GM19193 (cell line): ENCODE data around the gene ANKRD29.

ENCODE experiments used
- POLR2A ChIP-seq: IDR thresholded peaks from 4 replicates; pipeline ENCODE4 v1.6.1; 2011; ENCODE audit not compliant: insufficient read depth, insufficient read length; ENCODE audit errors: extremely low read depth

The ANKRD29 gene

DNA sequence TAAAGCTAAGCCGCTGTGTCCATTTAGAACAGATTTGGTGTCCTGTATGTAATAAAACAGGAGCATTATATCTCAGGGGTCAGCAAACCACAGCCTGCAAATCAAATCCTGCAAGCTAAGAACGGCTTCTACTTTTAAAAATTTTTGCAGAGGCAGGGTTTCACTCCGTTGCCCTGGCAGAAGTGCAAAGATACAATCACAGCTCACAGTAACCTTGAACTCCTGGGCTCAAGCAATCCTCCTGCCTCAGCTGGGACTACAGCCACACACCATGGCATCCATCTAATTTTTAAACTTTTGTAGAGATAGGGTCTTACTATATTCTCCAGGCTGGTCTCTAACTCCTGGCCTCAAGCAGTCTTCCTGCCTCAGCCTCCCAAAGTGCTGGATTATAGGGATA is 47.8 kb downstream of the ANKRD29 start:
- no peak for TF ChIP-seq POLR2A

DNA sequence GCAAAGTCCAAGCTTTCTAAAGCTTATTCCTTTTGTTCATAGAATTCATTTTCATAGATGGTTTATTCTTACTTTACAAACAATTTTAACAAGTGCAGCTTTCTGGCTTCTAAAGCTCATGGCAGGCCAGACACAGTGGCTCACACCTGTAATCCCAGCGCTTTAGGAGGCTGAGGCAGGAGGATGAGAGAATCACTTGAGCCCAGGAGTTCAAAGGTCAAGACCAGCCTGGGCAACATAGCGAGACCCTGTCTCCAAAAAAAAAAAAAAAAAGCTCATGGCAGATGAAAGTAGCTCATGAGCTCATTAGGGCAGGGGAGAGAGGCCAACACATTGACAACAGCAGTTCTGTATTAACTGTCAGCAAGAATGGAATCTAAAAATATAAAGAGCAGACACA is 48.3 kb downstream of the ANKRD29 start:
- no peak for TF ChIP-seq POLR2A

DNA sequence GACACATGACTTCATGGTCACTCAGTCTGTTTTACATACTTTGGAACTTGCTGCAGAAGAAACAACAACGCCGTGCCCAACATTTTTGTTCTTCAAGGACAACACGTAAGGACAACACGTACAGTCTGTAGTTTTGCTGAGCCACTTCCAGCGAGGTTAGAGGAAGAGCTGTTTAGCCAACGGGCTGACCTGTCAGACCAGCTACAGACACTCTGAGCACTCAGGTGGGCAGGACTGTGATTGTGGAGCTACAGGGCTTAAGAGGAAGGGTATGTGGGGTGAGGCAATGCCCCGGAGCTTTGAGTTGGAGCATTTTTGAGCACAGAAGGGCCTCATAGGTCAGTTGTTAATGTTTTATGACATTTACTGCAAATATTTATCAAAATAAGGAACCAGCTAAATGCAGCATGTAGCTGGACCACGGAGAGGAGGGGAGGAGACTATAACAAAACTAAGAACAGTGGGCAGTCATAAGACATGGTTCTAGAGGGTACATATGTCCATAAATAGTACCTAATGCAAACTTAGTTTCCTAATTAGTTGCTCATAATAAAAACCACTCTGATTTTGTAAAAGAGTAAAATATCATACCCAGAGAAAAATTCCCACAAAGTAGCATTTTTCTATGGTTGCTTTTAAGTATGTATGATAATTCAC is 50.1 kb downstream of the ANKRD29 start:
- no peak for TF ChIP-seq POLR2A

DNA sequence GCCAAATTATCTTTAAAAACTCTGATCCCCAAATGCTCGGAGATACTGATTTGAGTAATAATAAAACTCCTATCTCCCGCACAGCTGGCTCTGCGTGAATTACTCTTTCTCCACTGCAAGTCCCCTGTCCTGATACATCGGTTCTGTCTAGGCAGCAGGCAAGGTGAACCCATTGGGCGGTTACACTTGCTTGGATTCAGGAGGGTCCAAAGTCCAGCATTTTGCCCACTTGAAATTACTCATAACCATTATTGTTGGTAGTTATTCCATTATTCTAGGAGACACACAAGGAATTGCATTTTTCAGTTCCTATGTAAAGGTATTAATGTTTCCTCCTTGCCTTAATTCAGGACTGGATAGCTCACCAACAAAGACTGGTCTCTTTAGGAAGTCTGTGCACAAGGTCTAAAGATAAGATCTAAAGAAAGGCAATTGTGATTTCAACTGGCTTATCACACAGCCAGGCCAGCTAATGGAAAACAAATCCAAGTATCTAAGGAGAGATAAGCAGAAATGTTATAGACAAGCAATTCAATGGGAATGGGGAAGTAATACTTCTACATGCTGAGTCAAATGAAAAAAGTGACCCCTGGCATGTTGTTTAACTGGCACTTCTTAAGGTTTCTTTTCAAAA is 53.2 kb downstream of the ANKRD29 start:
- no peak for TF ChIP-seq POLR2A

DNA sequence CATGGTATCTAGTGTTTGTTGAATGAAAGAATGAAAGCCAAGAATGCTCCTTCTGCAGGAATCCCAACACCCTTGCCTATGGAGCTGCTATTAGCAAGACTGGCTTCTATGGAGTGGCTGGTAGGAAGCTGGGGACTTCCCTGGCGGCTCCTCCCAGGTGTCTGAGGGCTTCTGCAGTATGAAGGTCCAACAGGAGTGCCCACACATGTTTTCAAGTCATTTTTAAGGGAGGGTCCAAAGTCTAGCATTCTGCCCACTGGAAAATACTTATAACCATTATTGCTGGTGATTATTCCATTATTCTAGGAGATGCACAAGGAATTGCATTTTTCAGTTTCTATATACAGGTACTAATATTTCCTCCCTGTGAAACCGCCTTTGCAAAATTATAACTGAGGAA is 54.5 kb downstream of the ANKRD29 start:
- no peak for TF ChIP-seq POLR2A

DNA sequence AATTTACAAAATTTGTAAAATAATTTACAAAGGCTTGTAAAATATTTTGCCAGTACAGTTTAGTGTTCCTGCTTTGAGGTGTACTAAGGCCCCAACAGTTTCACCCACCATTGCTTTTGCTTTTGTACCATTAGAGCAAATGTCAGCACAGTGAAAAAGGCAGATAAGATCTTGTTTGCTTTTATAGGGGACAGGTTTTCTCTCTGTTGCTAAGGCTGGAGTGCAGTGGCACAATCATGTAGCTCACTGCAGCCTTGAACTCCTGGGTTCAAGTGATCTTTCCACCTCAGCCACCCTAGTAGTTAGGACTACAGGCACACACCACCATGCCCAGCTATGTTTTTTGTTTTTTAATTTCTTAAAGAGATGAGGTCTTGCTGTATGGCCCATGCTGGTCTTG is 56.8 kb downstream of the ANKRD29 start:
- no peak for TF ChIP-seq POLR2A

DNA sequence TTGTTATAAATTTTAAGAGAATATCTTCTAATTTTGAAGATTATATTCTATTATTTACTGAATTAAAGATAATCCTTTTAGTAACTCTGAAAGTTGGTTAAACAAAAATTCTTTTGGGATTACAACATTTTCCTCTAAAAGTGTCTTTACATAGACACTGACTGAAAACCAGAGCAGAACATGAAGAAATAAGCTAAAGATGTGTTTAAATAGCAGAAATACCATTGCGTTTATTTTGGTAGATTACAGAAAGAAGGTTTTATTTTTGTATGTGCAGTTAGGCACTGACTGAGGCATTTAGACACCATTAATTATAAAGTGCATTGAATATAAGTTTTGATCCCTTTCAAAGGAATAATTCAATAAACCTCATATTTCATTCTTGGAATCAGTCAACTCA is 62.9 kb downstream of the ANKRD29 start:
- TF ChIP-seq POLR2A = no peak

DNA sequence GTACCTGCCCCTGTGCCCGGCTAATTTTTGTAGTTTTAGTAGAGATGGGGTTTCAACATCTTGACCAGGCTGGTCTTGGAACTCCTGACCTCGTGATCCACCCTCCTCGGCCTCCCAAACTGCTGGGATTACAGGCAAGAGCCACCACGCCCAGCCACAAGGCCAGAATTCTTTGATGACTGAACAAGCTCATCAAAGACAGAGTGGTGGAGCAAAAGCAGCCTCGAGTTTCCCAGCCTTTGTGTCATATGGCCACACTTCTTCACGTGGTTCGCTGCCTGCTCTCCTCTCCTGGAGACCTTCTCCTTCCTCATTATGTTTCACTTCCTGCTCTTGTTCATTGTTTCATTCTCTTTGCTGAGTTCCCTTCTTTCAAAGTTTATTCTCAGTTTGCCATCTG is 66.5 kb downstream of the ANKRD29 start:
- TF ChIP-seq POLR2A = no peak

DNA sequence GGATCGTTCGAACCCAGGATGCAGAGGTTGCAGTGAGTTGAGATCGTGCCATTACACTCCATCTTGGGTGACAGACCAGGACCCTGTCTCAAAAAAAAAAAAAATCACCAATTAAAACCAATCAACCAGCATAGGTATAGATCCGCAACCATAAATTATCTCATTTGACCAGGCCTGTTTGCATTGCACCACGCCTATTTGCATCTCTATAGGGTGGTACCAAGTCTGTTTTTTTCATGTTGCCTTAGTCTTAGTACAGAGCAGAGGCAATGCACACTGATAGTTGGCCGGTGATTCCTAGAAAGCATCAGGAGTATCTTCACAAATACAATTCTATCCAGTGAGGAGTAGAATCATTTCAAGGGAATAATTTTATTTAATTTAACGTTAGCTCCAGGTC is 67.1 kb downstream of the ANKRD29 start:
- no peak for TF ChIP-seq POLR2A

DNA sequence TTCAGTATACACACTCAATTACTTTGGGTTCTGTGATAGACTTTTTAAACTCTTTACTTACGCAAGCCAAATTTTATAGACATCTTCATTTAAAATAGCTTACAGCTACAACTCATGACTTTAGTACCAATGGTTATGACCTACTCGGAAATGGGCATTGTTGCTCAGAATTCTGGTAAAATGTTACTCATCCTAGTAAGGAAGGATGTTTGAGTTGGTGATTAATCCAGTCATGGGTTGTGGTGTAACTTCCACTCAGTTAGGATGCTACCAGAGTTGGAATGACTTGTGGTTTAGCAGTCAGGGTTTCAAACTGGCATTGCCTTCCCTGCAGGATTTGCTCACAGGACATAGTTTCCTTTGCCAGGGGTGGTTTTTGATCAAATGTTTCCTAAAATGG is 69.0 kb downstream of the ANKRD29 start:
- no peak for TF ChIP-seq POLR2A

DNA sequence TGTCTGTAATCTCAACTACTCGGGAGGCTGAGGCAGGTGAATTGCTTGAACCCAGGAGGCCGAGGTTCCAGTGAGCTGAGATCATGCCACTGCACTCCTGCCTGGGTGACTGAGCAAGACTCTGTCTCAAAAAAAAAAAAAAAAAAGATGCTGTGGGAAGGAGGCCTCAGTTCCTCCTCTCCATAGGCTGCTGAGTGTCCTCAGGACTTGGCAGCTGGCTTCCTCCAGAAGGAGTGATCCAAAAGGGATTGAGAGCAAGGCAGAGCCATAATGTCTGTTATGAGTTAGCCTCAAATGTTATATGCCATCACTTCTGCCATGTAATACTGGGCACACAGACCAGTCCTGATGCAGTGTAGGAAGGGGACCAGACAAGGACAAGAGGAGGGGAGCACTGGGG is 69.8 kb downstream of the ANKRD29 start:
- TF ChIP-seq POLR2A = no peak

DNA sequence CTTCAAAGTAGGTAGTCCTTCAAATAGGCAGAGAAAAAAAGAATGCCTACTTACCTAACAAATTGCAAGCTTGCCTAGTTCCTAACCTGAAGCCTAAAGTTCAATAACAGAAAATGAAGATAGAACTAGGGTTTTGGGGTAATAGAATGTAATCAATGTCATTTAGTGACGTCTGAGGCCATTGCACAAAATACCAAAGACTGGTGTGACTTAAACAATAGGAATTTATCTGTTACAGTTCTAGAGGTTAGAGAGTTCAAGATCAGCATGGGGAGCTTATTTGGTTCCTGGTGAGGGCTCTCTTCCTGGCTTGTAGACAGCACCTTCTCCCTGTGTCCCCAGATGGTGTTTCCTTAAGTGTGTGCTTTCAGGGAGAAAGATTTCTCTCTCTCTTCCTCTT is 71.7 kb downstream of the ANKRD29 start:
- no peak for TF ChIP-seq POLR2A

DNA sequence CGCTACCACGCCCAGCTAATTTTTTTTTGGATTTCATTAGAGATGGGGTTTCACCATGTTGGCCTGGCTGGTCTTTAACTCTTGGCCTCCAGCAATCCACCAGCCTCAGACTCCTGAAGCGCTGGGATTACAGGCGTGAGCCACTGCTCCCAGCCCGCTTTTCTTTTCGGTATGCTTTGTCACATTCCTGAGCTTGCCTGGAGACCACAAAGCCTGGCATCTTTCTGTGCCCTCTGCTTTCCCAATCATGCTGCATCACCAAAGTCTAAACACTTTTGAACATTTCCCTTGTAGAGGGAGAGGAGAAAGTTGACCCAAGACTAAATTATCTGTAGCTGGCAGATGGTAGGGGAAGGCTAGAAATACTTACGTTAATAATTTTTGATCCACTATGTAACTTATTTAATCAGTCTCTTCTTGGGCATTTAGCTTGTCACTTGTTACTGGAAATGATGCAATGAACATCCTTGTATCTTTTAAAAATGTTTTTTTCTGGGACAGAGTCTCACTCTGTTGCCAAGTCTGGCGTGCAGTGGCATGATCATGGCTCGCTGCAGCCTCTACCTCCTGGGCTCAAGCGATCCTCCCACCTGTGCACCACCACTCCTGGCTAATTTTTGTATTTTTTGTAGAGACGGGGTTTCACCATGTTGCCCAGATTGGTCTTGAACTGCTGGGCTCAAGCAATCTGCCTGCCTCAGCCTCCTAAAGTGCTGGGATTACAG is 73.7 kb downstream of the ANKRD29 start:
- no peak for TF ChIP-seq POLR2A

DNA sequence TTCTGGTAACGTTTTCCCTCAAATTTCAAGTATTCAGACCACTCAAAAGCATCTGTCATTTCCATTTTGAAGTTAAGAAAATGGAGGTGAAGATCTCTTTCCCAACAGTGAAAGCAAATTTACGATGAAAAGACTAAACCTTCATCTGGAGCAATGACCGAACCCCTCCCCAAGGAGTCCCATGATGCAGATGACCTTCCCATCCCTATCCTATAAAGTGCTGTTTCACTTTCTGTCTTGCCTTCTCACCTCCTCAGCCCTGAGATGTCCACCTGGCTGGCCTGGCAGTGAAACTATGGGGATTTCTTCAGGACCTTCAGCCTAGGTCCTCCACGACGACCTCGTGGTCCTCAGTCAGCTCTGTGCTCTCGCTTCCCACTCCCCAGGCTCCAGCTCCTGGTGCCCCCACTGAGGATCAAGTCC is 75.5 kb downstream of the ANKRD29 start:
- no peak for TF ChIP-seq POLR2A

DNA sequence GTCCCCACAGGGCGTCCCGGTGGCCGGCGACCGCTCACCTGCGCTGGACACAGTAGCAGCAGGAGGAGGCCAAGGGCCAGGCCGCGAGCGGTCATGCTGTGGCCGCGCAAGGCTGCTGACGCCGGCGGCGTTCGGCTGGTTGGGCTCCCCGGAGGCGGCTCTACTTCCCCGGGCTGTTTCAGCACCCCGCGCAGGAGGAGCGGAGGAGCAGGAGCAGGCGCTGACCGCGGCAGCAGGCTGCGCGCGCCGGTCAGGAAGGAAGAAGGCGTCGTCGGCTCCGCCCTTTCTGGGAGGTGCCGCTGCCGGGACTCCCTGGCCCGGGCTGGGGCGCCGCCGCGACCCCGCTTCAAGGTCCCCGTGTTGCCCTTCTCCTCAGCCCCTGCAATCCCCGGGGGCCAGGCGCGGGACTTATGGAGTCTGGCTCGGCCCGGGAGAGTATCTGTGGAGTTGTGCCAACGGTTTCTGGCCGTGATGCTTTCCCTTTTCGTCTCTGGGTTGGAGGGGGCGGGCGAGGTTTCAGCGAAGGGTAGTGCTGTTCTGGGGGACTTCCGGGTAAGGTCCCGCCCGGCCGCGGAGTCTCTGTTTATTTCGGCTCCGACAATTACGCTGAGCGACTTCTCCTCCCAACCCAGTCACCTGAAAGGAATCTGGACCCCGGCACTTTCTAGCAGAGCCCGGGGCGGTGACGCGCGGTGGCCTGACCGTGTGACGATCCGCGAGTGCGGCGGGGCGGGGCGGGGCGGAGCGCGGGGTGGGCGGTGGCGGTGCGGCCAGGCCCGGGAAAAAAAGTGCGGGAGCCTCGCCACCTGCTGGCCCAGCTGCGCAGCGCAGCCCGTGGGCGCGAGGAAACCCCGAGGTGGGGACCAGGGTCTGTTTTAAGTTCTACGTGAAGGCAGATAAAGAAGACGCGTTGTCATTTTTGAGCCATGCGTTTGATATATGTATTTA is 76.2 kb downstream of the ANKRD29 start, which contains the start of gene NPC1:
Gene NPC1, minus strand, starts transcription at position 258 of the 948 bp plus-strand sequence. Its CDS starts 163 bp downstream, at position 95.
- TF ChIP-seq POLR2A = peak; percentile 94

DNA sequence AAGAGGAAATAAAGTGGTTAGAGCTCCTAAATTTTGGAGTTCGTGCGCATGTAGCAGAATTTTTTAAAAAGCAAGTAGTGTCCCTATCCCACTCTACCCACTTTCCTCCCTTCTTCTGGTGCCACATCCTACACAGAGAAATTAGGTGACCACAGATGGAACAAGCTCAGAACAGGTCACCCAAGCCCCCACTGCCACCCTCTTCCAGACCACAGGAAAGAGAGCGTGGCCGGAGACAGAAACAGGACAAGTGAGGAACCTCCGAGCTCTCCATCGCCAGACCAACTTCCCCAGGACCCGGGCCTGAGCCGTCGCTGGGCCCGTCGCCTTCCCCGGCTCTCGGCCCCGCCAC is 76.8 kb downstream of the ANKRD29 start:
- no peak for TF ChIP-seq POLR2A
